DOHH2 (cell line): ENCODE measurements around the gene NAALADL2.

Experiments
- H3F3A ChIP-seq: fragments of 200-600 bp; sonication (generic), shearing (Covaris generic); 2 replicates; pipeline ENCODE4 v1.6.0; 2016; ENCODE audit warnings: antibody characterized with exemption, mild to moderate bottlenecking; ENCODE audit not compliant: control insufficient read depth, insufficient read depth
- H3K27ac ChIP-seq: fragments of 200-600 bp; sonication (generic); 2 replicates; pipeline ENCODE4 v1.5.1; 2014; ENCODE audit warnings: low read depth, mild to moderate bottlenecking, low read length, moderate library complexity
- H3K27me3 ChIP-seq: fragments of 200-600 bp; sonication (generic); 2 replicates; pipeline ENCODE4 v1.6.1; 2014; ENCODE audit warnings: mild to moderate bottlenecking, low read length, mixed read lengths; ENCODE audit not compliant: control insufficient read depth
- H3K36me3 ChIP-seq: fragments of 200-600 bp; sonication (generic); 2 replicates; pipeline ENCODE4 v1.6.1; 2014; ENCODE audit warnings: mild to moderate bottlenecking, low read length, moderate library complexity, mixed read lengths; ENCODE audit not compliant: control insufficient read depth
- H3K4me1 ChIP-seq: fragments of 200-600 bp; sonication (generic); 2 replicates; pipeline ENCODE4 v1.6.1; 2014; ENCODE audit warnings: mild to moderate bottlenecking, low read length, mixed read lengths; ENCODE audit not compliant: control insufficient read depth
- H3K4me2 ChIP-seq: fragments of 200-600 bp; sonication (generic); 2 replicates; pipeline ENCODE4 v1.6.0; 2014; ENCODE audit warnings: mild to moderate bottlenecking, low read length, moderate library complexity
- H3K4me3 ChIP-seq: fragments of 200-600 bp; sonication (generic); 2 replicates; pipeline ENCODE4 v1.5.1; 2014; ENCODE audit warnings: mild to moderate bottlenecking, low read length, mixed read lengths
- H3K79me2 ChIP-seq: fragments of 200-600 bp; sonication (generic); 2 replicates; pipeline ENCODE4 v1.6.1; 2014; ENCODE audit warnings: mild to moderate bottlenecking, low read length, mixed read lengths; ENCODE audit not compliant: control insufficient read depth
- H3K9me2 ChIP-seq: fragments of 200-600 bp; sonication (generic); replicated peaks from 2 replicates; pipeline ENCODE4 v1.6.1; 2014; ENCODE audit warnings: mild to moderate bottlenecking, low read length, mixed read lengths; ENCODE audit not compliant: control insufficient read depth
- H3K9me3 ChIP-seq: fragments of 200-600 bp; sonication (generic); 2 replicates; pipeline ENCODE4 v1.6.1; 2014; ENCODE audit warnings: antibody characterized with exemption, low read length, mixed read lengths; ENCODE audit not compliant: control insufficient read depth, insufficient read depth
- H4K20me1 ChIP-seq: fragments of 200-600 bp; sonication (generic); 2 replicates; pipeline ENCODE4 v1.6.0; 2014; ENCODE audit warnings: low read depth, mild to moderate bottlenecking, antibody characterized with exemption, low read length, moderate library complexity; ENCODE audit not compliant: control insufficient read depth, insufficient read depth
- EZH2phosphoT487 ChIP-seq: fragments of 200-600 bp; sonication (generic); IDR thresholded peaks from 2 replicates; pipeline ENCODE4 v1.6.1; 2017; ENCODE audit warnings: borderline replicate concordance, mild to moderate bottlenecking, antibody characterized with exemption, low read length, moderate library complexity, mixed read lengths
- TF ChIP-seq, protein P1 (sequence below): fragments of 200-600 bp; sonication (generic); IDR thresholded peaks from one replicate; pipeline ENCODE4 v1.5.1; 2014; ENCODE audit warnings: antibody characterized with exemption, mild to moderate bottlenecking, low read depth, low read length; ENCODE audit not compliant: poor library complexity, severe bottlenecking

The NAALADL2 gene

DNA sequence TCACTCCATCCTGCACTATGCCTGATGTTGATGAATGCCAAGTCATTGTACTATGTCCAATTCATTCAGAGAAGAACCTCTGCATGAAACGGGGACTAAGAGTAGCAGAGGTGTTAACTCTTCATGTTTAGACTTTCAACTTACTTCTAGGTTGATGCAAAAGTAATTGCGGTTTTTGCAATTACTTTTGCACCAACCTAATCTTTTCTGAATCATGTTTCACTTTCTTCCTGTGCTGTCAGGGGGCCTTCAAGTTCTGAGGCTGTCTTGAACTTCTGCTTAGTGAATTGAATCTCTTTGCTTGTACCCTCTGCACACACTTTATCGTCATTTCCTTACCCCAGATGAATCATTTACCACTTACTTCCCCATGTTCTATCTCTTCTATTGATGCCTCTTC lies 636.2 kb downstream of the NAALADL2 start:
- Histone ChIP-seq H3K27ac (no peak overlapping the region), H3F3A (no peaks in the 10 kb centered on the region), H3K27me3 (no peaks in the 10 kb centered on the region), H3K4me1 (no peaks in the 10 kb centered on the region), H3K9me2 (no peaks in the 10 kb centered on the region), H3K36me3 (no peaks in the 10 kb centered on the region), H3K79me2 (no peaks in the 10 kb centered on the region), H3K4me3 (no peak overlapping the region), H3K9me3 (no peaks in the 10 kb centered on the region), H4K20me1 (no peaks in the 10 kb centered on the region), H3K4me2 (no peak overlapping the region)
- no peak for TF ChIP-seq EZH2phosphoT487
- TF ChIP-seq, protein P1, sequence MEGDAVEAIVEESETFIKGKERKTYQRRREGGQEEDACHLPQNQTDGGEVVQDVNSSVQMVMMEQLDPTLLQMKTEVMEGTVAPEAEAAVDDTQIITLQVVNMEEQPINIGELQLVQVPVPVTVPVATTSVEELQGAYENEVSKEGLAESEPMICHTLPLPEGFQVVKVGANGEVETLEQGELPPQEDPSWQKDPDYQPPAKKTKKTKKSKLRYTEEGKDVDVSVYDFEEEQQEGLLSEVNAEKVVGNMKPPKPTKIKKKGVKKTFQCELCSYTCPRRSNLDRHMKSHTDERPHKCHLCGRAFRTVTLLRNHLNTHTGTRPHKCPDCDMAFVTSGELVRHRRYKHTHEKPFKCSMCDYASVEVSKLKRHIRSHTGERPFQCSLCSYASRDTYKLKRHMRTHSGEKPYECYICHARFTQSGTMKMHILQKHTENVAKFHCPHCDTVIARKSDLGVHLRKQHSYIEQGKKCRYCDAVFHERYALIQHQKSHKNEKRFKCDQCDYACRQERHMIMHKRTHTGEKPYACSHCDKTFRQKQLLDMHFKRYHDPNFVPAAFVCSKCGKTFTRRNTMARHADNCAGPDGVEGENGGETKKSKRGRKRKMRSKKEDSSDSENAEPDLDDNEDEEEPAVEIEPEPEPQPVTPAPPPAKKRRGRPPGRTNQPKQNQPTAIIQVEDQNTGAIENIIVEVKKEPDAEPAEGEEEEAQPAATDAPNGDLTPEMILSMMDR, result no peak

DNA sequence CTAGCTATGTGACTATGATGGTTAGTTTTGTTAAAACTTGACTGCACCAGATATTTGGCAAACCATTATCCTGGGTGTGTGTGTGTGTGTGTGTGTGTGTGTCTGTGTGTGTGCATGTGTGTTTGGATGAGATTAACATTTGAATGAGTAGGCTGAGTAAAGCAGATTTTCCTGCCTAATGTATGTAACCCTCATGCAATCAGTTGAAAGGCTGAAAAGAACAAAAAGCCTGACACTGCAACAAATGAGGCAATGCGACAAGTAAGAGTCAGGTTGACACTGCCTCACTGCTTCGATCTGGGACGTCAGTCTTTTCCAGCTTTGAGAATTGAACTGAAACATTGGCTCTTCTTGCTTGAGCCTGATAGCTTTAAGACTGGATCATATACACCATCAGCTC lies 643.0 kb downstream of the NAALADL2 start:
- H3K4me1 ChIP-seq, result no peaks in the 10 kb centered on the region
- H3K79me2 ChIP-seq, result no peaks in the 10 kb centered on the region
- no peaks in the 10 kb centered on the region for H3K36me3 ChIP-seq
- TF ChIP-seq, protein P1, result no peak
- no peak for TF ChIP-seq EZH2phosphoT487
- no peaks in the 10 kb centered on the region for H3K27me3 ChIP-seq
- no peak overlapping the region for H3K27ac ChIP-seq
- H3K9me2 ChIP-seq, result no peaks in the 10 kb centered on the region
- H3K4me2 ChIP-seq, result no peak overlapping the region
- H3K9me3 ChIP-seq, result no peaks in the 10 kb centered on the region
- H4K20me1 ChIP-seq, result no peaks in the 10 kb centered on the region
- no peak overlapping the region for H3K4me3 ChIP-seq
- no peaks in the 10 kb centered on the region for H3F3A ChIP-seq

DNA sequence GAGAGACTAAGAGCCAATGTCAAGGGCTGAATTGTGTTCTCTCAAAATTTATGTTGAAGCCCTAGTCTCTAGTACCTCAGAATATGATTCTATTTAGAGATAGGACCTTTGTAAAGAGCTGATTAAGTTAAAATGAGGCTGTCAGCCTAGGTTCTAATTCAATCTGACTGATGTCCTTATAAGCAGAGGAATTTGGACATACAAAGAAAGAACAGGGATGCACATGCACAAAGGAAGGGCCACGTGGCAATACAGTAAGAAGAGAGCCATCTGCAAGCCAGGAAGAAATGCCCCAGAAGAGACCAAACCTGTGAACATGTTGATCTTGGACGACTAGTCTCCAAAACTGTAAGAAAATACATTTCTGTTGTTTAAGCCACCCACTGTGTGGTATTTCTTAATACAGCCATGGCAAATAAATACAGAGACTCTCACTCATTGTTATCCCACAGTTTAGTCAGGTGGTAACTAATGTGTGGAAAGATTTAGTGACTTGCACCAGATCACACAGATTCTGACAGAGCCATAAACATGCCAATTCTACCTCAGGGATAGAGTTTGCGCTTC lies 652.2 kb downstream of the NAALADL2 start:
- Histone ChIP-seq H3K4me3 (no peak overlapping the region), H4K20me1 (no peaks in the 10 kb centered on the region), H3K79me2 (no peaks in the 10 kb centered on the region), H3K4me2 (no peak overlapping the region), H3K4me1 (no peaks in the 10 kb centered on the region), H3K9me2 (no peaks in the 10 kb centered on the region), H3K36me3 (no peaks in the 10 kb centered on the region), H3K27ac (no peak overlapping the region), H3K27me3 (no peaks in the 10 kb centered on the region), H3F3A (no peaks in the 10 kb centered on the region), H3K9me3 (no peaks in the 10 kb centered on the region)
- TF ChIP-seq, protein P1, result no peak
- no peak for TF ChIP-seq EZH2phosphoT487
